ENCODE data around the gene GTF3C5.

GRCh38 chr9:132994410-132995120, 36.2 kb upstream of the GTF3C5 start:
- no peak for TF ChIP-seq CTCF (IDR thresholded peaks at IDR 0.05)
- TF ChIP-seq POLR2A (IDR thresholded peaks at IDR 0.05), result no peak
